GM23248 (cell line): ENCODE data around the gene PCDH1. TPM values are rescaled to one million over a fixed set of nuclear protein-coding genes. Genes with fewer than 3 reads are reported as not detected.

Source experiments
- DNase-seq: peaks from one replicate; pipeline ENCODE4 v3.0.0-alpha.2; 2015
- H2AFZ ChIP-seq: fragments of 200-600 bp; sonication (generic); 2 replicates; pipeline ENCODE4 v1.6.1; 2016; ENCODE audit warnings: antibody characterized with exemption
- H3F3A ChIP-seq: fragments of 200-600 bp; sonication (generic); 2 replicates; pipeline ENCODE4 v1.6.1; 2016; ENCODE audit warnings: mild to moderate bottlenecking, antibody characterized with exemption, mixed run types; ENCODE audit not compliant: insufficient read depth
- H3K27ac ChIP-seq: fragments of 200-600 bp; sonication (generic); 2 replicates; pipeline ENCODE4 v1.5.1; 2016; ENCODE audit warnings: mild to moderate bottlenecking
- H3K27me3 ChIP-seq: fragments of 200-600 bp; sonication (generic); replicated peaks from 2 replicates; pipeline ENCODE4 v1.6.1; 2016; ENCODE audit warnings: mild to moderate bottlenecking; ENCODE audit not compliant: insufficient read depth
- H3K36me3 ChIP-seq: fragments of 200-600 bp; sonication (generic); 2 replicates; pipeline ENCODE4 v1.6.1; 2016; ENCODE audit warnings: low read depth, mild to moderate bottlenecking
- H3K4me1 ChIP-seq: fragments of 200-600 bp; sonication (generic); 2 replicates; pipeline ENCODE4 v1.6.1; 2016; ENCODE audit warnings: mild to moderate bottlenecking; ENCODE audit not compliant: insufficient read depth
- H3K4me2 ChIP-seq: fragments of 200-600 bp; sonication (generic); one replicate; pipeline ENCODE4 v1.6.1; 2016; ENCODE audit warnings: mild to moderate bottlenecking; ENCODE audit not compliant: unreplicated experiment
- H3K4me3 ChIP-seq: fragments of 200-600 bp; sonication (generic); 2 replicates; pipeline ENCODE4 v1.5.1; 2016; ENCODE audit warnings: mild to moderate bottlenecking
- H3K79me2 ChIP-seq: fragments of 200-600 bp; sonication (generic); 2 replicates; pipeline ENCODE4 v1.6.1; 2016; ENCODE audit warnings: mild to moderate bottlenecking; ENCODE audit not compliant: insufficient read depth
- H3K9ac ChIP-seq: fragments of 200-600 bp; sonication (generic); 2 replicates; pipeline ENCODE4 v1.6.1; 2016; ENCODE audit warnings: mild to moderate bottlenecking
- H3K9me2 ChIP-seq: fragments of 200-600 bp; sonication (generic); 2 replicates; pipeline ENCODE4 v1.6.1; 2016; ENCODE audit warnings: mixed run types, mild to moderate bottlenecking, moderate library complexity; ENCODE audit not compliant: insufficient read depth
- H3K9me3 ChIP-seq: fragments of 200-600 bp; sonication (generic); one replicate; pipeline ENCODE4 v1.6.1; 2017; ENCODE audit warnings: low read depth
- H4K20me1 ChIP-seq: fragments of 200-600 bp; sonication (generic); 2 replicates; pipeline ENCODE4 v1.6.0; 2016; ENCODE audit not compliant: insufficient read depth
- EZH2 ChIP-seq: fragments of 200-600 bp; sonication (generic); IDR thresholded peaks from 2 replicates; pipeline ENCODE4 v1.6.1; 2018; ENCODE audit warnings: antibody characterized with exemption, mild to moderate bottlenecking; ENCODE audit not compliant: insufficient read depth, poor library complexity, severe bottlenecking
- EZH2phosphoT487 ChIP-seq: fragments of 200-600 bp; sonication (generic); IDR thresholded peaks from 2 replicates; pipeline ENCODE4 v1.6.1; 2018; ENCODE audit warnings: antibody characterized with exemption, moderate library complexity, mild to moderate bottlenecking, low read depth; ENCODE audit not compliant: insufficient read depth
- WGBS, 2 experiments: methylation state at CpG; one replicate each; pipeline ENCODE4 v1.1.6; 2015 to 2017; ENCODE audit warnings: low lambda C conversion rate in 2 of 2, low coverage in 1 of 2; ENCODE audit errors: missing lambda C conversion rate in 2 of 2; 5-methylcytosine and 5-hydroxymethylcytosine counted together
- in situ Hi-C: fragments of 300-500 bp; cut with MboI; formaldehyde crosslinking; loops from 2 replicates; pipeline ENCODE4 v1.15.0; 2020
- polyA plus RNA-seq: library from polyadenylated mRNA; unstranded; fragments of >200 nt; fragmentation: Nextera tagmentation; extraction: Ambion mirVana; gene quantifications from 2 replicates; pipeline ENCODE4 v1.2.1, GENCODE V29; 2016
- total RNA-seq: library from RNA; depleted of rRNA; stranded (reverse); fragments of >200 nt; shearing (Covaris generic); gene quantifications from 2 replicates; pipeline ENCODE4 v1.2.3, GENCODE V29; 2014

Gene PCDH1
- total and polyA plus RNA-seq, 2 experiments from 2014 or later = 1.6 to 3.5 TPM

DNA sequence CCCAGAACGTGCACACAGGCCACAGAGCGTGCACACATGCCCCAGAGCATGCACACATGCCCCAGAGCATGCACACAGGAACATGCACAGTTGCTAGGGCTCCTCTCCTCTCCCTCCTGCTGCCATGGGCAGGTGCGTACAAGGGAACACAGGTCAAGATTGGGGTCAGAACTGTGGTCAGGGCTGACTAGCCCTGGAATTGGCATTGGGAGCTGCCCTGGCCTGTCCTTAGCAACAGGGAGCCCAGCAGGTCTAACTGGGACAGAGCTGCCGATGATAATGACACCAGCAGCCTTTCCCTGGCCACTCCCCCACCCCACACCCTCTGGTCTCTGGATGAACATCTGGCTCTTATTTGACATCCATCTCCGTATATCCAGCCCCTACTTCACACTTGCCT, 8.0 kb downstream of the PCDH1 start:
- H3K36me3 ChIP-seq = no peaks in the 10 kb centered on the region
- H3F3A ChIP-seq = no peaks in the 10 kb centered on the region
- H2AFZ ChIP-seq = no peak overlapping the region
- 36 to 38% methylated on average over 5 of the region's 5 CpGs for WGBS, 2 experiments
- no peaks in the 10 kb centered on the region for H3K79me2 ChIP-seq
- in situ Hi-C loops = no loop called here
- H3K27ac ChIP-seq = no peak overlapping the region
- H3K4me1 ChIP-seq = no peaks in the 10 kb centered on the region
- TF ChIP-seq EZH2 = no peak
- no peaks in the 10 kb centered on the region for H4K20me1 ChIP-seq
- no peak overlapping the region for H3K4me2 ChIP-seq
- no peaks in the 10 kb centered on the region for H3K9me3 ChIP-seq
- DNase-seq = no peak
- no peak overlapping the region for H3K9ac ChIP-seq
- peaks cover 10% of the 10 kb centered on the region for H3K27me3 ChIP-seq
- H3K4me3 ChIP-seq = no peak overlapping the region
- H3K9me2 ChIP-seq = no peaks in the 10 kb centered on the region

DNA sequence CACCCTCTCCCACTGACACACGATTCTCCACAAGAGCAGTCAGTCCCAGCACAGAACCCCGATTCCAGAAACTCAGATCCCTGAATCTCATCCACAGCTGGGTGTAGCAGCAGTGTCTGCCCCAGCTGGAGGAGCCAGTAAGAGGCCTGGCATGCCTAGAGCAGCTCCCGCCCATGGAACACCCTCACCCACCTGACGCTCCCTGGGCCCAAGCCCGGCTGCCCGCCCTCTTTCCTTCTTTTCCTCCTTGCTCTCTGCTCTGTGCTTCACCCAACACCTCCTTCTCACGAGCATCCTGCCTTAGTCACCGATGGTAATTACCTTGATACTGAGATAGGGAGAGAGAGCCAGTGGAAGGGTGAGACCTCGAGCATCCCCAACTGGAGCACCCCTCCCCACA, 8.7 kb downstream of the PCDH1 start:
- H2AFZ ChIP-seq = no peak overlapping the region
- H3K4me2 ChIP-seq = no peak overlapping the region
- H4K20me1 ChIP-seq = no peaks in the 10 kb centered on the region
- no peak overlapping the region for H3K4me3 ChIP-seq
- H3K79me2 ChIP-seq = no peaks in the 10 kb centered on the region
- no peak for TF ChIP-seq EZH2
- no peak for TF ChIP-seq EZH2phosphoT487
- H3K9ac ChIP-seq = no peak overlapping the region
- H3K4me1 ChIP-seq = no peaks in the 10 kb centered on the region
- WGBS, 2 experiments = 47 to 62% methylated on average over 9 of the region's 9 CpGs
- H3K27ac ChIP-seq = no peak overlapping the region
- in situ Hi-C loops = no loop called here
- H3K9me2 ChIP-seq = no peaks in the 10 kb centered on the region
- peaks cover 3% of the 10 kb centered on the region; the same call in 1 of the 2 replicates for H3K27me3 ChIP-seq
- DNase-seq = peak; percentile 31
- H3F3A ChIP-seq = no peaks in the 10 kb centered on the region
- H3K36me3 ChIP-seq = no peaks in the 10 kb centered on the region
- H3K9me3 ChIP-seq = no peaks in the 10 kb centered on the region

DNA sequence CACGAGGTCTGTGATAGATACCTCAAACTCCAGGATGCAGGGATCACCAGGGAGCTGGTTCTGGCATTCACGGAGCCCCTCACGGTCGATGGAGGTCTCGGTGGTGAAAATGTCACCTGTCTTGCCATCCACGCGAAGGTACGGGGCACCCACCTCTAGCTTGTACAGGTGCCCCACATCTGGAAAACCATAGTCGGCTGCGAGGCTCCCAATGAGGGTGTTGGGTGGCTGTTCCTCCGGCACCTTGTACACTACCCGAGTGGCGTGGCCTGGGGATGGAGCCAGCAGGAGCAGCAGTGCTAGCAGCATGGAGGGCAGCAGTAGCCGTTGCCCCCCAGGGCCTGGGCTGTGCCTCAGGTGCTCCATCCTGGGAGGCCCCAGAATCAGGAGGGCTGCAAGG, 9.2 kb downstream of the PCDH1 start:
- WGBS, 2 experiments = 82 to 87% methylated on average over 14 of the region's 14 CpGs
- Histone ChIP-seq H3K9me3 (no peaks in the 10 kb centered on the region), H3K27me3 (no peaks in the 10 kb centered on the region; the same call in 1 of the 2 replicates), H3F3A (no peaks in the 10 kb centered on the region), H3K36me3 (no peaks in the 10 kb centered on the region), H3K9me2 (no peaks in the 10 kb centered on the region), H3K4me3 (no peak overlapping the region), H3K27ac (no peak overlapping the region), H3K9ac (no peak overlapping the region), H4K20me1 (no peaks in the 10 kb centered on the region), H3K4me2 (no peak overlapping the region), H3K4me1 (no peaks in the 10 kb centered on the region), H3K79me2 (no peaks in the 10 kb centered on the region), H2AFZ (no peak overlapping the region)
- no peak for TF ChIP-seq EZH2
- no peak for TF ChIP-seq EZH2phosphoT487
- in situ Hi-C loops = no loop called here
- DNase-seq = no peak

DNA sequence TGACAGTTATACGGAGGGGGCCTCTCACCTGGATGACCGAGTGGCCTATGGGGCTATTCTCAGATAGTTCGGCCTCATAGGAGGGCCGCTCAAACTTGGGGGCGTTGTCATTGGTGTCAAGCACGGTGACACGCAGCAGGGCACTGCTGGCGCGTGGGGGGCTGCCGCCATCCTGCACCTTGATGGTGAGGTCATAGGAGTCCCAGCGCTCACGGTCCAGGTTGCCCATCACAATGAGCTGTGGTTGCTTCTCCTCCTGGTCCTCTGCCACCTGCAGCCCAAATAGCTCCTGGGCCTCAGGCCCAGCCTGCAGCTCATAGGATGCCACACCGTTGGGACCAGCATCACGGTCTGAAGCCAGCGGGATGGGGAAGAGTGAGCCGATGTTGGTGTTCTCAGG, 9.7 kb downstream of the PCDH1 start:
- no peak for TF ChIP-seq EZH2
- no peak for TF ChIP-seq EZH2phosphoT487
- Histone ChIP-seq H3K4me3 (no peak overlapping the region), H3K4me2 (no peak overlapping the region), H3K36me3 (no peaks in the 10 kb centered on the region), H3K27me3 (no peaks in the 10 kb centered on the region; the same call in 1 of the 2 replicates), H3F3A (no peaks in the 10 kb centered on the region), H3K4me1 (no peaks in the 10 kb centered on the region), H4K20me1 (no peaks in the 10 kb centered on the region), H3K79me2 (no peaks in the 10 kb centered on the region), H2AFZ (no peak overlapping the region), H3K9ac (no peak overlapping the region), H3K27ac (no peak overlapping the region), H3K9me3 (no peaks in the 10 kb centered on the region), H3K9me2 (no peaks in the 10 kb centered on the region)
- 59 to 66% methylated on average over 16 of the region's 16 CpGs for WGBS, 2 experiments
- no peak for DNase-seq
- in situ Hi-C loops = no loop called here

DNA sequence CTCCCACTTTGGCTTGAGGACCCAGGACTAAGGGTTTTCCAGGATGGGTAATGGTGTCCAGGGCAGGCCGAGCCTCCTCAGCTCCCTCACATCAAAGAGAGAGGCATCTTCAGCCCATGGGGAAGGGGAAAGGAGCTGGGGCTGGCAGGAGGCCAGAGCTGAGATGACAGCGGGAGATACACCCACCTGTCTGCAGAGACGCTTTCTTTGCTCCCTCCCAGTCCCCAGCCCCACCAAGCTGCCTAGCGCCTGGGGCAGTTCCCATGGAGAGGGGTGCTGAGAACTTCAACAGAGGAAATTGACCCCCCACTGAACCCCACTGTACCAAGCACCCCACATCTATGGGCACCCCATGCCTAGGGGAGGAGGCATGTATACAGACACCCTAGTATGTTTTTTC, 10.6 kb downstream of the PCDH1 start:
- Histone ChIP-seq H3K9me2 (no peaks in the 10 kb centered on the region), H3K9ac (no peak overlapping the region), H3K4me1 (no peaks in the 10 kb centered on the region), H3K27ac (no peak overlapping the region), H3F3A (no peaks in the 10 kb centered on the region), H3K27me3 (no peaks in the 10 kb centered on the region; the same call in 1 of the 2 replicates), H3K79me2 (no peaks in the 10 kb centered on the region), H3K9me3 (no peaks in the 10 kb centered on the region), H2AFZ (no peak overlapping the region), H3K4me3 (no peak overlapping the region), H4K20me1 (no peaks in the 10 kb centered on the region), H3K36me3 (no peaks in the 10 kb centered on the region), H3K4me2 (no peak overlapping the region)
- TF ChIP-seq EZH2 (no peak), EZH2phosphoT487 (no peak)
- DNase-seq = no peak
- 58 to 68% methylated on average over 4 of the region's 4 CpGs for WGBS, 2 experiments
- in situ Hi-C loops = no loop called here
